ELF-1 (cell line): ENCODE data around the gene ACTL10.
A peak's percentile ranks its signal among the peaks of the same experiment; 100 is the strongest.
"Not testable (repeated sequence)": the region's sequence is repeated elsewhere in the genome, so short reads cannot be mapped to it uniquely, and the experiment has no call there.

Experiments used
- DNase-seq: peaks from one replicate; pipeline ENCODE4 v3.0.0-alpha.2; 2016; ENCODE audit warnings: low read depth, low spot score

The ACTL10 gene

DNA sequence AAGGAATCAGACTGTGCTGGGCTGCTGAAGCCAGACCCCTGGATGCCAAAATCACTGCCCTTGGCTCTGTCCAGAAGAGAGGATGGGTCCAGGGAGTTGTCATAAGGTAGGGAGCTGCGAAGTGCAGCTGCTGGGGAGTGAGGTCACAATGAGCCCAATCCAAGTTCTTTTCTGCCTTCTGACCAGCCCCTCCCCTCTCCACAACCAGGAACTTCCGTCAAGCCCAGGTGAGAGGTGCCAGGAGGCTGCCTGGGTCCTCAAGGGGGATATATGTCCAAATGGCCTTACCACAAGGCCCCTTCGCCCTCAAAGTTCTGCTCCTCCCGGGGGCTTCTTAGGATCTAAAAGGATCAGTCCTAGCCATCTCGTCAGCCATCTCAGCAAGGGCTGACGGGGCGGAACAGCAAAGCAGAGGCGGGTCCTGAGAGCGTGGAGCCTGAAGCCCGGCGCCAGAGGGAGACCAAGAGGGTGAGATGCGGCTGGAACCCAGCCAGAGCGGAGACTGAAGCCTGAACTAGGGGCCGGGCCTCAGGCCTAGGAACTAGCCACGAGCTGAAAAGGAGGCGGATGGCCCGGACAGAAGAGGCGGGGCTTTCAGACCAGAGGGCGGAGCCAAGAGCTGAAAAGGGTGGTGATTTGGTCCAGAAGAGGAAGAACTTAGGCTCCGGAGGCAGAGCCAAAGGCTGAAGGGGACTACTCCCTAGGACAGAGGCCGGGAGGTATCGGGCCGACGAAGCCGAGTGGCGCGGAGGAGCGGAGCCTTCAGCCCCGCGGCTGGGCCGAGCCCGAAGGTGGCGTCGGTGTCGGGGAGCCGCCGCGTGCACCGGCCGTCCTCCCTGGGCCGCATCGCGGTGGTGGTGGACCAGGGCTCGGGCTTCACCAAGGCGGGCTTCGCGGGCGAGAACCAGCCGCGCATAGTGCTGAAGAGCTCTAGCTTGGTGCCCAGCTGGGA is at the start of gene ACTL10:
Gene ACTL10 (plus strand): TSS at position 651 of the 952 bp plus-strand sequence. CDS start 555 bp downstream, outside the sequence.
- DNase-seq: peak; percentile 99

- no peak for DNase-seq
Measured at GRCh38 chr20:33621717-33622400, 44.9 kb upstream of the ACTL10 start.

- peak; percentile 5 for DNase-seq
Measured at GRCh38 chr20:33622705-33623365, 43.9 kb upstream of the ACTL10 start.

- no peak for DNase-seq
Measured at GRCh38 chr20:33624399-33624798, 42.3 kb upstream of the ACTL10 start.

- DNase-seq: no peak
Measured at GRCh38 chr20:33626190-33626589, 40.6 kb upstream of the ACTL10 start.

DNA sequence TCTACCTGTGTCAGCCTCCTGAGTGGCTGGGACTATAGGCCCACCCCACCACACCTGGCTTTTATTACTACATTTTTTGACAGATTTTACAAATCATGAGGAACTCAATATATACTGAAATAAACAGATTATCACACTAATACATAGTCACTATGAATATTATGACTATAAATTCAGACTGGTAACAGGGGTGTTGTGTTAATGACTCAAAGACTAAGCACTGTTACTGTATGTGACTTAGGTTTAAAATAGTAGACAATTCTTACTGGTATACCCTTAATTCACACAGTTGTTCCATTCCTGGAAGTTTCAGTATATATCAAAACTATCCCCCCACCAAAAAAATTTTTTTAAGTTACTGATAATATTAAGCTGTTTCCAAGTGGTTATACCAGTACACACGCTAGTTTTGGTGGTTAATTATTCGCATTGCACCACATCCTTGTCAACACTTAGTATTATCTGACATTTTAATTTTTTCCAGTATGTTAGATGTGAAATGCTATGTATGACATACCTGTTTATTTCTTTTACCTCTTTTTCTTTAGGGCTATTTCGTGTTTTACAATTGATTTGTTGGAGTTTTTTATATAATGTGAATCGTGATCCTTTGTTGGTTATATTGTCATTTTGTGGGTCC is 39.0 kb upstream of the ACTL10 start:
- DNase-seq: no peak

GRCh38 chr20:33629533-33629932 is 37.2 kb upstream of the ACTL10 start:
- no peak for DNase-seq

DNA sequence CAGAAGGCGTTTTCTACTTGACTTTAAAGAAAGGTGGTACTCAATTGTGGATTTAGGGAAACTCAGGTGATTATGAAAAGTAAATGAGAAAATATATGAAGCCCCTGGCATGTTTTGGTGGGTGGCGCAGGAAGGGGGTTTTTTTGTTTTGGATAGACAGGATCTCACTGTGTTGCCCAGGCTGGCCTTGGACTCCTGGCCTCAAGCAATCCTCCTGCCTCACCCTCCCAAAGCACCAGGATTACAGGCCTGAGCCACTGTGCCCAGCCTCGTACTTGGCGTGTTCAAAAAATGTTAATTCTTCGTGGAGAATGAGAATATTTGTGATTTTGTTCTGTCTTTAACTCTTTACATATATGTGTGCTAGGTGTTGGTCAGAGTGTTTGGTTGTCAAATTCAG is 36.8 kb upstream of the ACTL10 start:
- DNase-seq: no peak

GRCh38 chr20:33630507-33630906 is 36.2 kb upstream of the ACTL10 start:
- no peak for DNase-seq

DNA sequence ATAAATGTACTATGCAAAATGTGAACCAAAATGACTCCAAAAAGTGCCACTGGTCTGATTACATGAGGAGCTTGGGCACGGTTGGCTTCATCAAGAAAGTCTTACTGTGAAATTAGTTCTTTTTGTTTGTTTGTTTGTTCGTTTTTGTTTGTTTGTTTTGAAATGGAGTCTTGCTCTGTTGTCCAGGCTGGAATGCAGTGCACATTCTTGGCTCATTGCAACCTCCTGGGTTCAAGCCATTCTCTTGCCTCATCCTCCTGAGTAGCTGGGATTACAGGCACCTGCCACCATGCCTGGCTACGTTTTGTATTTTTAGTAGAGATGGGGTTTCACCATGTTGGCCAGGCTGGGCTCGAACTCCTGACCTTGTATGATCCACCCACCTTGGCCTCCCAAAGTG is 34.8 kb upstream of the ACTL10 start:
- DNase-seq: not testable (repeated sequence)

DNA sequence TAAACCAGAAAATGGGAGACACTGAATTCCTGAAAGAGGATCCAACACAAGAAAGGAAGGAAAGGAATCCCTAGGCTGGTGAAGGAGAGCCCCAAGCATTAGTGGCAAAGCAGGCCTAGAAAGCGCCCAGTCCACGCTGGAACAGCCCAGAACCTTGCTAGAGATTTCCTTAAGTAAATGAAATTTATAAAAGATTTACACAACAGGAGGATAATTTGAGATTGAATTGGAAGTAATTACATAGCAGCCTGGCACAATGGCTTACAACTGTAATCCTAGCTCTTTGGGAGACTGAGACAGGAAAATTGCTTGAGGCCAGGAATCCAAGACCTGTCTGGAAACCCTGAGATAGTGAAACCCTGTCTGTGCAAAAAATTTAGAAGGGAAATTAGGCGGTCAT is 31.4 kb upstream of the ACTL10 start:
- no peak for DNase-seq

DNA sequence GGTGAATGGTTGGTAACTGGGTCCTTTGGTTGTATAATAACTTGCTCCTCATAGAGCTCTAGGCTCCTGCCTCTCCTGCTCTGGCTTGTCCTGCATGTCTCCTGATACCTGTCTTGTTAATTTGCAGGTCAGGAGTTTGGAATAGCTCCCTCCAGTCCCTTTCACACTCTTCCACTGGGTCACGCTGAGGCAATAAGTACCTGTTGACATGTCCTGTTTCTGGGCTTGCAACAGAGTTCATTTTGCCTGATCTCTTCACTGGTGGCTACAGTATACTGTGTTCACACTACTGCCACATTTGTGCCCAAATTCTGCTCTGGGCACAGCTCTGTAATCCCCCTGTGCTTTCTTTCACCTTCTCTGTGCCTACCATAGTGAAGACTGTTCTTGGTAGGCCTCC is 30.0 kb upstream of the ACTL10 start:
- no peak for DNase-seq

GRCh38 chr20:33640287-33640686 is 26.5 kb upstream of the ACTL10 start:
- DNase-seq: no peak

DNA sequence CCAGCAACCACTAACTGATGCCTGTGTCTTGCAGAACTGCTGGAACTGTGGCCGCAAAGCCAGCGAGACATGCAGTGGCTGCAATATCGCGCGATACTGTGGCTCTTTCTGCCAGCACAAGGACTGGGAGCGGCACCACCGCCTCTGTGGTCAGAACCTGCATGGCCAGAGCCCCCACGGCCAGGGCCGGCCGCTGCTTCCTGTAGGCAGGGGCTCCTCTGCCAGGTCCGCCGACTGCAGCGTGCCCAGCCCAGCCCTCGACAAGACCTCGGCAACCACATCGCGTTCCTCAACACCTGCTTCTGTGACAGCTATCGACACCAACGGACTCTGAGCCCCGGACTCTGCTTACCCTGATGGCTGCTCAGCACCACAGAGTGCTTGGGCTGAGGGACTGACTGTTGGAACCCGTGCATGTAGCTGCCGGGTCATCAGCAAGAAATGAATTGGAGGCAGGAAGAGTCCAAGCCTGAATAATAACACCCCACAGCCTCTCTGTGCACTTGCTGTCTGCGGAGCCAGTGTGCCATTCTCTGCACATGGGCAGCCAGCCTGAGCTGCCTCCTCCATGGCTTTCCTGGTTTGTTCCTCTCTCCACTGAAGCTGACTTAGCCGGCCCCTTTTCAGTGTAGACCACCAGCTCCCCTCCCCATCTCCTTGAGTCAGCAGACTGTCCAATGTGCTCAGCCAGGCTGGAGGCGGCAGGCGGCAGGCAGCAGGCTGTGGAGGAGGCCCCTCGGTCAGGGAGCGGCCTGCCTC is 22.3 kb upstream of the ACTL10 start:
- DNase-seq: no peak

GRCh38 chr20:33645072-33645358 is 21.7 kb upstream of the ACTL10 start:
- no peak for DNase-seq

GRCh38 chr20:33645396-33645795 is 21.3 kb upstream of the ACTL10 start:
- no peak for DNase-seq

- no peak for DNase-seq
Measured at GRCh38 chr20:33646191-33646590, 20.6 kb upstream of the ACTL10 start.

- not testable (repeated sequence) for DNase-seq
Measured at GRCh38 chr20:33646959-33647602, 19.7 kb upstream of the ACTL10 start.

DNA sequence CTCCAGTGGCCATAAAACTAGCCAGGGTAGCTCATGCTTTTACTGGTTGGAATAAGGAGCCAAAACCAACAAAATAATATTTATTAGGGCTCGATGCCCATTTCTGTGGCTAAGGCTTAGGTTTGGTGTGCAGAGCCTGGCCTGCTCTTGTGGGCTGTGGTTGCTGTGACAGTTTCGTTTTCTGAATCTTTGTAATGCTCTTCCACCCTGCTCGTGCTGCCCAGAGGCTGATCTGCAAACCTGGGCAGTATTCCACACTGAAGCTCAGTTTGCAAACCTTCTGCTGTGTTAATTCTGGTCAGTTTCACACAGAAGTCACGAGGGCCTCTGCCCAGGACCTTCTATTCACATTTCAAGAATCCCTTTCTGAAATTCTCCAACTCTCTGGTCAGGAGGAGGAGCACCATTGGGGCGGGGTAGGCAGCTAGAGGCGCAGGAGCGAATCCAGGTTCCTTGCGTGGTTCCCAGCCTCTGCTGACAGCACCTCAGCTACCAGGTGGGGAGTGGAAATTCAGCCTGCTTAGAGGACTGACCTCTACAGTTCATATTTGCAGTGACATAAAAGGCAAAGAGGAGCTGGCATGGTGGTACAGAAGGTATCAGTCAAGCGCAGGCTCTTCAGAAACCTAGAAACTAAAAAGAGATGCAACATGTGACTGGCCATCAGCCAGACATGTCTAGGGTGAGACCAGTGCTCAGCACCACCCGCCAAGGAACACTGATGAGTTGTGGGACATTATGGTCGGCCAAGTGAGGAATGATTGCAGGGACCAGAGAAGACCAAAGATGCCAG is 18.9 kb upstream of the ACTL10 start:
- DNase-seq: no peak
